ENCODE data around the gene RADIL.

The RADIL gene

DNA sequence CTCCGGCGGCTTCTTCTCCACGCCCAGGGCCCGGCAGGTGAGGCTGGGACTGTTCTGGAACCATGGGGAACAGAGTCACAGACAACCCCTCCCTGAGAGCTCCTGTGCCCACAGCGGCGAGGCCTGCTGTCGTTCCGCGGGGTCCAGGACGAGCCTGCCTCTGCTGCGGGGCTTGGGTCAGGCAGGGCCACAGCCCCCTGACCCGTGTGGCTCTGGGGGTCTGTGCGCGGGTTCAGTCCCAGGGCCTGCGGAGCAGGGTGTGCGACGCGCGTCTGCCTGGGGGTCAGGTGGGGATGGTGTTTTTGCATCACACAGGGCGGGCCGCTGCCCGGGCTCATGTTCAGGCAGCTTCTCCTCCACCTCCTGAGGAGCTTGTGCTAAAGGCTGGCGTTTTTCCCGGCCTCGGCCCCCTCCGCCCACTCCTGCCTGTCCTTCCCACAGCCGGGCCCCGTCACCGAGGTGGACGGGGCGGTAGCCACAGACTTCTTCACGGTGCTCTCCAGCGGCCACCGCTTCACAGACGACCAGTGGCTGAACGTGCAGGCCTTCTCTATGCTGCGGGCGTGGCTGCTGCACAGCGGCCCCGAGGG, 99.7 kb downstream of the RADIL start:
- H3K9me3 ChIP-seq (ENCODE audit: insufficient read depth, low read length), result no peaks in the 10 kb centered on the region
- H3K4me3 ChIP-seq (ENCODE audit: low read length), result no peak overlapping the region
- H3K9ac ChIP-seq (ENCODE audit: low read length), result no peak overlapping the region
- no peaks in the 10 kb centered on the region for H3K4me1 ChIP-seq (ENCODE audit: low read length)
- no peak overlapping the region for H3K4me2 ChIP-seq (ENCODE audit: low read length)
- H3K27ac ChIP-seq (ENCODE audit: low read length), result no peak overlapping the region
- H3K27me3 ChIP-seq (ENCODE audit: low read depth, low read length), result no peaks in the 10 kb centered on the region
- no peaks in the 10 kb centered on the region for H3K79me2 ChIP-seq (ENCODE audit: low read length)
- no peak overlapping the region for H2AFZ ChIP-seq (ENCODE audit: low read depth, low read length)
- no peaks in the 10 kb centered on the region for H4K20me1 ChIP-seq (ENCODE audit: insufficient read depth, low read length)
- H3K36me3 ChIP-seq (replicated peaks; ENCODE audit: low read depth, low read length), result no peaks in the 10 kb centered on the region
- TF ChIP-seq, protein P1, sequence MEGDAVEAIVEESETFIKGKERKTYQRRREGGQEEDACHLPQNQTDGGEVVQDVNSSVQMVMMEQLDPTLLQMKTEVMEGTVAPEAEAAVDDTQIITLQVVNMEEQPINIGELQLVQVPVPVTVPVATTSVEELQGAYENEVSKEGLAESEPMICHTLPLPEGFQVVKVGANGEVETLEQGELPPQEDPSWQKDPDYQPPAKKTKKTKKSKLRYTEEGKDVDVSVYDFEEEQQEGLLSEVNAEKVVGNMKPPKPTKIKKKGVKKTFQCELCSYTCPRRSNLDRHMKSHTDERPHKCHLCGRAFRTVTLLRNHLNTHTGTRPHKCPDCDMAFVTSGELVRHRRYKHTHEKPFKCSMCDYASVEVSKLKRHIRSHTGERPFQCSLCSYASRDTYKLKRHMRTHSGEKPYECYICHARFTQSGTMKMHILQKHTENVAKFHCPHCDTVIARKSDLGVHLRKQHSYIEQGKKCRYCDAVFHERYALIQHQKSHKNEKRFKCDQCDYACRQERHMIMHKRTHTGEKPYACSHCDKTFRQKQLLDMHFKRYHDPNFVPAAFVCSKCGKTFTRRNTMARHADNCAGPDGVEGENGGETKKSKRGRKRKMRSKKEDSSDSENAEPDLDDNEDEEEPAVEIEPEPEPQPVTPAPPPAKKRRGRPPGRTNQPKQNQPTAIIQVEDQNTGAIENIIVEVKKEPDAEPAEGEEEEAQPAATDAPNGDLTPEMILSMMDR (IDR thresholded peaks at IDR 0.05; ENCODE audit: low read depth, low read length), result no peak
- TF ChIP-seq EZH2phosphoT487 (IDR thresholded peaks at IDR 0.05; ENCODE audit: low read depth), result no peak

- Histone ChIP-seq H4K20me1 (ENCODE audit: insufficient read depth, low read length) (no peaks in the 10 kb centered on the region), H3K4me2 (ENCODE audit: low read length) (no peak overlapping the region), H3K79me2 (ENCODE audit: low read length) (peaks cover 1% of the 10 kb centered on the region; the same call in 1 of the 2 replicates), H3K27me3 (ENCODE audit: low read depth, low read length) (no peaks in the 10 kb centered on the region), H3K4me1 (ENCODE audit: low read length) (no peaks in the 10 kb centered on the region), H3K9me3 (ENCODE audit: insufficient read depth, low read length) (no peaks in the 10 kb centered on the region), H2AFZ (ENCODE audit: low read depth, low read length) (no peak overlapping the region), H3K27ac (ENCODE audit: low read length) (no peak overlapping the region), H3K9ac (ENCODE audit: low read length) (no peak overlapping the region), H3K36me3 (replicated peaks; ENCODE audit: low read depth, low read length) (no peaks in the 10 kb centered on the region), H3K4me3 (ENCODE audit: low read length) (no peak overlapping the region)
- TF ChIP-seq, protein P1 (IDR thresholded peaks at IDR 0.05; ENCODE audit: low read depth, low read length), result no peak
- TF ChIP-seq EZH2phosphoT487 (IDR thresholded peaks at IDR 0.05; ENCODE audit: low read depth), result no peak
These were observed 100.2 kb downstream of the RADIL start for GRCh38 chr7:4783292-4783652.

GRCh38 chr7:4782333-4783291, 100.9 kb downstream of the RADIL start:
- Histone ChIP-seq H3K36me3 (replicated peaks; ENCODE audit: low read depth, low read length) (no peaks in the 10 kb centered on the region), H2AFZ (ENCODE audit: low read depth, low read length) (no peak overlapping the region), H4K20me1 (ENCODE audit: insufficient read depth, low read length) (no peaks in the 10 kb centered on the region), H3K9me3 (ENCODE audit: insufficient read depth, low read length) (no peaks in the 10 kb centered on the region), H3K27me3 (ENCODE audit: low read depth, low read length) (no peaks in the 10 kb centered on the region), H3K4me2 (ENCODE audit: low read length) (no peak overlapping the region), H3K4me1 (ENCODE audit: low read length) (no peaks in the 10 kb centered on the region), H3K9ac (ENCODE audit: low read length) (no peak overlapping the region), H3K4me3 (ENCODE audit: low read length) (no peak overlapping the region), H3K79me2 (ENCODE audit: low read length) (peaks cover 8% of the 10 kb centered on the region), H3K27ac (ENCODE audit: low read length) (no peak overlapping the region)
- TF ChIP-seq EZH2phosphoT487 (IDR thresholded peaks at IDR 0.05; ENCODE audit: low read depth), result no peak
- TF ChIP-seq, protein P1 (IDR thresholded peaks at IDR 0.05; ENCODE audit: low read depth, low read length), result no peak

- TF ChIP-seq, protein P1 (IDR thresholded peaks at IDR 0.05; ENCODE audit: low read depth, low read length), result no peak
- TF ChIP-seq EZH2phosphoT487 (IDR thresholded peaks at IDR 0.05; ENCODE audit: low read depth), result no peak
- no peaks in the 10 kb centered on the region for H4K20me1 ChIP-seq (ENCODE audit: insufficient read depth, low read length)
- H3K9me3 ChIP-seq (ENCODE audit: insufficient read depth, low read length), result no peaks in the 10 kb centered on the region
- no peak overlapping the region for H3K9ac ChIP-seq (ENCODE audit: low read length)
- H3K79me2 ChIP-seq (ENCODE audit: low read length), result peaks cover 16% of the 10 kb centered on the region
- no peak overlapping the region for H3K4me2 ChIP-seq (ENCODE audit: low read length)
- no peak overlapping the region for H2AFZ ChIP-seq (ENCODE audit: low read depth, low read length)
- no peaks in the 10 kb centered on the region for H3K4me1 ChIP-seq (ENCODE audit: low read length)
- no peaks in the 10 kb centered on the region for H3K27me3 ChIP-seq (ENCODE audit: low read depth, low read length)
- no peaks in the 10 kb centered on the region for H3K36me3 ChIP-seq (replicated peaks; ENCODE audit: low read depth, low read length)
- H3K27ac ChIP-seq (ENCODE audit: low read length), result no peak overlapping the region
- H3K4me3 ChIP-seq (ENCODE audit: low read length), result no peak overlapping the region
These were observed 102.0 kb downstream of the RADIL start for GRCh38 chr7:4781366-4782069.

Measured in OCI-LY3 (cell line).